NT2/D1 (cell line): ENCODE results near the gene KIF22.

ENCODE experiments used
- SUZ12 ChIP-seq: IDR thresholded peaks from 2 replicates; pipeline ENCODE4 v1.6.1; 2011; ENCODE audit not compliant: insufficient read length, insufficient read depth; ENCODE audit errors: extremely low read depth
- YY1 ChIP-seq: IDR thresholded peaks from 2 replicates; pipeline ENCODE4 v1.6.1; 2011; ENCODE audit not compliant: insufficient read length, insufficient read depth
- ZNF274 ChIP-seq: IDR thresholded peaks from 2 replicates; pipeline ENCODE4 v1.6.1; 2011; ENCODE audit warnings: mild to moderate bottlenecking, low read depth, low read length

- TF ChIP-seq YY1: no peak
- no peak for TF ChIP-seq SUZ12
- TF ChIP-seq ZNF274: no peak
These were observed 49.7 kb downstream of the KIF22 start for GRCh38 chr16:29840240-29840639.
